Lower leg skin (tissue), 4 donors: ENCODE measurements around the gene LCN2. TPM values are rescaled to one million over a fixed set of nuclear protein-coding genes. Genes with fewer than 3 reads are reported as not detected.

Source experiments
- DNase-seq, 2 donors: peaks; one replicate each; pipeline ENCODE4 v3.0.0-alpha.2; 2019; ENCODE audit warnings: low spot score in 2 of 2
- H3K4me3 ChIP-seq: fragments of 200-600 bp; sonication (generic); 2 replicates; pipeline ENCODE4 v1.5.1; 2017; ENCODE audit warnings: mild to moderate bottlenecking, low read depth; ENCODE audit not compliant: poor library complexity, severe bottlenecking
- CTCF ChIP-seq, 3 donors: fragments of 450-650 bp; IDR thresholded peaks; one replicate each; pipeline ENCODE4 v1.5.1; 2016; ENCODE audit warnings: antibody characterized with exemption in 3 of 3, mild to moderate bottlenecking in 3 of 3, moderate library complexity in 2 of 3
- POLR2A ChIP-seq, 2 donors: fragments of 450-650 bp; IDR thresholded peaks; one replicate each; pipeline ENCODE4 v1.6.1; 2016 to 2017; ENCODE audit warnings: antibody characterized with exemption in 2 of 2, mild to moderate bottlenecking in 1 of 2, moderate library complexity in 1 of 2
- WGBS, 2 donors: methylation state at CpG; one replicate each; pipeline ENCODE4 v1.1.5; 2018; 5-methylcytosine and 5-hydroxymethylcytosine counted together
- intact Hi-C: fragments of 100-400 bp; cut with DNase I; formaldehyde crosslinking; loops from one replicate; pipeline ENCODE4 v1.15.0; 2023; ENCODE audit warnings: low total_unique reads
- total RNA-seq, 4 donors: library from RNA; depleted of rRNA; stranded (reverse); fragments of >200 nt; gene quantifications; one replicate each; pipeline ENCODE4 v1.1.0, GENCODE V29; 2016

The LCN2 gene
- total RNA-seq, 4 donors from 2014 or later, result 3.7 to 33.8 (median 19.1) TPM

GRCh38 chr9:128145951-128146351 lies 3.3 kb upstream of the LCN2 start:
- WGBS, 2 donors, result 47 to 69% methylated on average over 9 to 12 of the region's 13 CpGs
- TF ChIP-seq POLR2A (IDR thresholded peaks at IDR 0.05) (no peak), CTCF (IDR thresholded peaks at IDR 0.05) (no peak)
- intact Hi-C loops, result no loop called here
- DNase-seq, result no peak
- H3K4me3 ChIP-seq, result no peak overlapping the region

- WGBS, 2 donors, result 88 to 97% methylated on average over 6 to 8 of the region's 8 CpGs
- TF ChIP-seq POLR2A (IDR thresholded peaks at IDR 0.05), result no peak
- TF ChIP-seq CTCF (IDR thresholded peaks at IDR 0.05), result no peak
- no peak overlapping the region for H3K4me3 ChIP-seq
- no peak for DNase-seq
- intact Hi-C loops, result no loop called here
These were observed 2.6 kb upstream of the LCN2 start for GRCh38 chr9:128146591-128147120.

- TF ChIP-seq POLR2A (IDR thresholded peaks at IDR 0.05) (no peak), CTCF (IDR thresholded peaks at IDR 0.05) (no peak)
- intact Hi-C loops, result no loop called here
- no peak overlapping the region for H3K4me3 ChIP-seq
- no peak for DNase-seq
- WGBS, 2 donors, result 81 to 84% methylated on average over 4 to 5 of the region's 5 CpGs
These were observed 698 bp upstream of the LCN2 start for GRCh38 chr9:128148509-128149000.

- no peak for DNase-seq
- WGBS, 2 donors, result 62 to 63% methylated on average over 11 of the region's 11 CpGs
- TF ChIP-seq CTCF (IDR thresholded peaks at IDR 0.05) (no peak), POLR2A (IDR thresholded peaks at IDR 0.05) (no peak)
- intact Hi-C loops, result no loop called here
- H3K4me3 ChIP-seq, result no peak overlapping the region
These were observed 819 bp downstream of the LCN2 start for GRCh38 chr9:128149951-128150593.

- TF ChIP-seq CTCF (IDR thresholded peaks at IDR 0.05), result no peak
- no peak for TF ChIP-seq POLR2A (IDR thresholded peaks at IDR 0.05)
- 70 to 76% methylated on average over 19 of the region's 19 CpGs for WGBS, 2 donors
- intact Hi-C loops, result no loop called here
- DNase-seq, result no peak
- no peak overlapping the region for H3K4me3 ChIP-seq
These were observed 1.5 kb downstream of the LCN2 start for GRCh38 chr9:128150594-128151308.
